AG08395 (cell line): Measurements from ENCODE around the gene GMPPA.

Source experiments
- DNase-seq: peaks from one replicate; pipeline ENCODE4 v3.0.0; 2012; ENCODE audit warnings: mixed read lengths, low spot score

GMPPA gene

GRCh38 chr2:219522111-219523030 lies 23.7 kb downstream of the GMPPA start:
- DNase-seq: peak; percentile 84

GRCh38 chr2:219523031-219523671 lies 24.5 kb downstream of the GMPPA start:
- no peak for DNase-seq

GRCh38 chr2:219524817-219525216 lies 26.1 kb downstream of the GMPPA start:
- no peak for DNase-seq

GRCh38 chr2:219525533-219526232 lies 27.0 kb downstream of the GMPPA start:
- DNase-seq: no peak

GRCh38 chr2:219526320-219527075 lies 27.8 kb downstream of the GMPPA start:
- no peak for DNase-seq

- DNase-seq: no peak
Observed at GRCh38 chr2:219527076-219527394, 28.3 kb downstream of the GMPPA start.

GRCh38 chr2:219527472-219527871 lies 28.8 kb downstream of the GMPPA start:
- DNase-seq: no peak

GRCh38 chr2:219530048-219530963 lies 31.6 kb downstream of the GMPPA start:
- DNase-seq: peak; percentile 95

GRCh38 chr2:219531639-219532377 lies 33.1 kb downstream of the GMPPA start:
- no peak for DNase-seq

- DNase-seq: no peak
Observed at GRCh38 chr2:219532378-219532649, 33.6 kb downstream of the GMPPA start.

GRCh38 chr2:219533930-219534661 lies 35.4 kb downstream of the GMPPA start:
- no peak for DNase-seq

- no peak for DNase-seq
Observed at GRCh38 chr2:219536425-219536824, 37.7 kb downstream of the GMPPA start.

GRCh38 chr2:219536967-219537366 lies 38.3 kb downstream of the GMPPA start:
- no peak for DNase-seq

- no peak for DNase-seq
Observed at GRCh38 chr2:219537657-219538488, 39.2 kb downstream of the GMPPA start.

- DNase-seq: no peak
Observed at GRCh38 chr2:219538504-219538951, 39.8 kb downstream of the GMPPA start.

GRCh38 chr2:219538956-219539788 lies 40.5 kb downstream of the GMPPA start:
- no peak for DNase-seq

- no peak for DNase-seq
Observed at GRCh38 chr2:219539926-219540678, 41.4 kb downstream of the GMPPA start.
